T-helper 2 cell treated with Interferon-gamma antibody and Interleukin-4, amounts not matched to agents 100 ng/mL and 5 ng/mL, for 36 hours (primary cell): ENCODE measurements around the gene KIAA1191. TPM values are rescaled to one million over a fixed set of nuclear protein-coding genes. Genes with fewer than 3 reads are reported as not detected.

Source experiments
- intact Hi-C: fragments of 100-400 bp; cut with micrococcal nuclease; formaldehyde crosslinking; loops from one replicate; pipeline ENCODE4 v1.15.1; 2023
- total RNA-seq: library from RNA; stranded (reverse); gene quantifications from 2 replicates; pipeline ENCODE4 v1.2.3, GENCODE V29; 2022

The KIAA1191 gene
- total RNA-seq, 1 donor from 2014 or later = 50.0 TPM

DNA sequence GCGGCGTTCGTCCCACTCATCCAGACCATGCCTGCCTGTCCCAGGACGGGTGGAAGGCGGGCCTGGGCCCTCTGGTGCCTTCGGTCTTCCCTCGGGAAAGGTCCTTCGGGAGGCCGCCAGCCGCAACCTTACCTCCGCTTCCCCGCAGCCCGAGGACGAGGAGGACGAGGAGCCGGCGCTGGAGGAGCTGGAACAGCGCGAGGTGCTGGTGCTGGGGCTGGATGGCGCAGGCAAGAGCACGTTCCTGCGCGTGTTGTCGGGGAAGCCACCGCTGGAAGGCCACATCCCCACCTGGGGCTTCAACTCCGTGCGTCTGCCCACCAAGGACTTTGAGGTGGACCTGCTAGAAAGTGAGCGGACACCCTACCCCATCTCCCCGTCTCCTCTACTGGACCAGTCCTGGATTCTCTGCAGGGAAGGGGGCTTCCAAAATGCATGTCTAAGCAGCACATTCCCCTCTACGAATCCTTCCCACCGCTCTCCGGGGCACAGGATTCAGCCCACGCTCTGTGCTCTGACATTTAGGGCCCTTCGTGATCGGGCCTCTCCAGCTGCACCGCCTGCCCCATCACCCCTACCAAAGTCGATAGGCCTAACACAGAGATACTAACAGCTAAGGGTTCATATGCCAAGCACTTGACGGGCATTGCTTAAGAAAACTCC is 4.8 kb upstream of the KIAA1191 start:
- intact Hi-C loops = loop anchor here (10.0 kb wide), 1 partner anchor 132 kb away; the partner anchor contains the start of gene SIMC1

DNA sequence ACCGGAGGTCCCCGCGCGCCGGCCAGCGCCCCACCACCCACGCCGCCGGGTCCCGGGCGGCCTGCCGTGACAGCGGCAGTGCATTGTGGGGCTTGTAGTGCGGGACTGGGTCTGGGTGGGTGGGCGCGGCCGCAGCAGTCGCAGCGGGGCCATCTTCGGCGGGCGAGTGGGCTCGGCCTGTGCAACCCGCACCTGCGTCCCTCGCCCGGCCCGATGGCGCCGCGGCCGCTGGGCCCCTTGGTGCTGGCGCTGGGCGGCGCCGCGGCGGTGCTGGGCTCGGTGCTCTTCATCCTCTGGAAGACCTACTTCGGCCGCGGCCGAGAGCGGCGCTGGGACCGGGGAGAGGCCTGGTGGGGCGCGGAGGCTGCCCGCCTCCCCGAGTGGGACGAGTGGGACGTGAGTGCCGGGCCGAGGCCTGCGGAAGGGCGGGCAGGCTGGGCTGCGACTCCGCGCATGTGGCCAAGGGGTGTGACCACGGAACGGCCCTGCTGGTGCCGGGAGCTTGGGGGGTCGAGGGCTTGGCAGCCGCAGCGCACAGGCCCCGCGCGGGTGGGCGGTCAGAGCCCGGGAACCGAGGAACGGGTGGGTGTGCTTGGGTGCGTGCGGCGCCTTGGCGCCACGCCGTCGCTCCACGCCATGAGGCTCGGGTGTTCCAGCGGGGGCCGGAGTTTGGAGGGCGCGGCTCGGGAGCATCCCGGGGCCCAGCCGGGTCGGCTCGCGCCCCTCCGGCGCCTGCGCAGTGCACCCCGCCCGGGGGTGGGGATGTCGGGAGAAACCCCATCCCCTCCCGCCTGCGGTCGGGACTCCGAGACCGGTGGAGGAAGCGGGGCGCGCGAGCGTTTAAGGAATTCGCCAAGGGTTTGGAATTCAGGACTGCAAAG is 4.0 kb upstream of the KIAA1191 start, which contains the start of gene ARL10:
Gene ARL10 (plus strand): TSS at position 137 of the 881 bp plus-strand sequence. CDS start 77 bp downstream, at position 214.
- intact Hi-C loops = loop anchor here (1.0 to 10.0 kb wide), 2 partner anchors 24 to 131 kb away; partner anchors contain the start of gene SIMC1

DNA sequence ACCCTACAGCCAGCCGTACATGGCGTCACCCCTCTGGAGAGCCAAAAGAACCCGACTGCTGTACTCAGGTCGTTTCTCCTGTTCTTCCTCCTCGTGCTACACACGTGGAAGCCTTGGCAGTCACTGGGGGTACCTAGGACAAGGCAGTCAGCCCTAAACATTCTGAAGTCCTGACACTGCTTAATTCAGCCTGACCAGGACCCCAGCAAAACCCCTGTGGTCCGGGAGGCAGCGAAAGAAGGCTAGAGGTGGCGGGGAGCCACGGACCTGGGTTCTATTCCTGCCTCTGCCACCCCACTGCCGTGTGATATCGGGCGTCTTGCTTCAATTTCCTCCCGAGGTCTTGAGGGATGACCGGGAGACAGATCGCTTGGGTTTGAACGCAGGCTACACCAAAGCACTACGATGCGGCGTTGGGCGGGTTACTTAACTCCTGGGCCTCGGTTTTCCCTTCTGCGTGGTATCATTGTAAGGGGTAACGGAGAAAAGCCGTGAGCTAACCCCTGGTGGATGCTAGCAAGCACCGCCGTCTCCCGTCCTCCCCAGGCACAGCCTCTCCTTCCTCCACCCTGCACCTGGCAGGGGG is 3.3 kb upstream of the KIAA1191 start:
- intact Hi-C loops = loop anchor here (1.0 to 10.0 kb wide), 3 partner anchors 24 to 130 kb away; partner anchors contain the start of genes FAF2 and SIMC1

DNA sequence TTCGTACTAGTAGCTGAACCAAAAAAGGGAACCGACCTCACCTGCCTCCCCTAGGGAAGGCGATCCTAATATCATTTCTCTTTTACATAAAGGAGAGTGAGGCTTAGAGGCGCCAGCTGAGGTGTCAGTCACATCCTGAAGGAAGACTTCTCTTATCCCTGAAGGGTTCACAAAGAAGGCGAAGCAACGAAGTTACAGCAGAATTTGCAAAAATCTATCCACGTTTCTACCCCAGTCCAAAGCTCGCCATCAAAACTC is 598 bp upstream of the KIAA1191 start:
- intact Hi-C loops = loop anchor here (5.0 to 10.0 kb wide), 2 partner anchors 85 to 127 kb away; partner anchors contain the start of genes FAF2 and SIMC1

DNA sequence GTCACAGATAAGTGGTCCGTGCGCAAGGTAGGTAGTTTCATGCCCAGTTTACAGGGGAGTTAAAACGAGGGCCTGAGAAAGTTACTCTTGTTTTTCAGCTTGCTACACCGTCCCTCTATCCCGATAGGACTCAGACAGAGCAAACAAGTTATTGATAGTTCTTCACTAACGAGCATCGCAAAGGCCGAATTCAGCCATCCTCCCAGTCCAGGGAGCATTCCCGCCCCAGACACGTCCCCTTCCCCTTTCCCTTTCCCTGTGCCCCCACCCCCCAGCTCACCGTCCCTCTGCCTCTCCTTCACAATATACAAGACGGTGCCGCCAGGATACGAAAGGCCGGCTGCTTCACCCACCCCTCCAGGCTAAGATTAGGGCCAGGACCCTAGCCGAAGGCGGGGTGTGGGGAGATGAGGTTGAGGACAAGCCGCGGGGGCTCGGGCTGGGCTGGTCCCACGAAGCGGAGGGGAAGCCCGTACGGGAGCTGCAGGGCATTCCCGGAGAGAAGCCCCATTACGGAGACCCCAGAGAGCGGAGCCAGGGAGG is 599 bp downstream of the KIAA1191 start:
- intact Hi-C loops = loop anchor here (1.0 to 10.0 kb wide), 5 partner anchors 27 to 182 kb away; partner anchors contain the start of genes FAF2, HIGD2A, NOP16 and RNF44

DNA sequence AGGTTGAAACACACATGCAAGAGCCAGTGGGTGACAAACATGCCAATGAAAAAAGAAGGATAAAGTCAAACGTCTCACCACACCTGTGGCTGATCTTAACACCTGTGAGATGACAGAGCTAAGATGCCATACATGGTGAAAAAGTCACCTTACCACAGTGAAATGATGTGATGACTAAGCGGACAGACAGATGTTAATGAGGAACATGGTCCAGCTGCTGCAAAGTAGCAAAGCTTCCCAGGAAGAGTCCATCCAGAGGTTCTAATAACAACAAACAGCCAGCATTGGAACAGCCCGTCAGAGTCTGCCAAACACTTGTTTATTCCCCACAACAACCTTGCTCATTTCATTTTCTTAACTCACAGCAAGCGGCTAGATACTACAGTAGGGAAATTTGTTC is 1.9 kb downstream of the KIAA1191 start:
- intact Hi-C loops = loop anchor here (2.0 to 10.0 kb wide), 3 partner anchors 88 to 183 kb away; partner anchors contain the start of genes FAF2 and SIMC1

DNA sequence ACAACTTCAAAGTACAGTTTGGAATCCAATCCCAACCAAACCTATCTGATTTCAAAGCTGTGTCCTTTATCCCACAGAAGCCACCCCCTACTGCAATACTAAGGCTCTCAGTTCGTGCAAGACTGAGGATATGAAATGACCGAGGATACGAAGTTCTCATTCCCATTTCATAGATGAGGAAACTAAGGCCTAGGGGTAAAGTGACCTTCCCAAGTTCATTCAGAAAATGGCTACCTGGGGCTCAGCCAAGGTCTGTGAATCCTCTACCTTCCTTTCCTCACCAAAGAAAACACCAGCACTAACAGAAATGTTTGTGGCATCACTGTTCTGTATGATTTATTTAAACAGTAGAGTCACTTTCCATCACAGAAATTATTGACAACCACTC is 5.4 kb downstream of the KIAA1191 start:
- intact Hi-C loops = no loop called here

DNA sequence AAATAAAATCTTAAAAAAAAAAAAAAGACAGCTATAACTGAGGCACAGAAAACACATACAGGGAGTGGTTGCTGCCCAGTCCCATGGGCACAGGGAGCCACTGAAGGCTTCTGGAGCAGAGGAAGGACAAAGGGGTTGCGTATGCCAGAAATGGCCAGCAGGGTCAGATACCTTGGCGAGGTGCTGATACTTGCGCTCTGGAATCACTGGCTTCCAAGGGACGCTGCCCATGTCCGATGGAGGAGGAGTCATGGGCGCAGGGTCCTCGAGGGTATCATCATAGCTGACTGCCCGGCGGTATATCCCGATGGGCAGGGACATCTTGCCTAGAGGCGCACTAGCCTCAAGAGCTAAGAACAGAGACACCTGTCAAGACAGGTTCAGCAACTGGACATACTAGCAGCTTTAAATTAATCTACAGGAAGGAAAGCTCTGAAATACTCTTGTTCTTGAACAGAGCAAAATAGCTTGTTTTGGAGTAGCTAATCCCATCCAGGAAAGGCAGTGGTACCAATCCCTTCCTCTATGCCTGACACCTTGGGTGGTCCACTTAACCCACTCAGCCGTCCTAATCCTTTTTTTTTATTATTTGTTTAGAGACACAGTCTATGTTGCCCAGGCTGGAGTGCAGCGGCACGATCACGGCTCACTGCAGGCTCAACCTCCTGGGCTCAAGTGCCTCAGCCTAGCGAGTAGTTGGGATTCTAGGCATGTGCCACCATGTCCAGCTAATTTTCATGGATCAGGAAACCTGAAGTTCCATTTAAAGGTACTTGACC is 6.0 kb downstream of the KIAA1191 start:
- intact Hi-C loops = no loop called here

DNA sequence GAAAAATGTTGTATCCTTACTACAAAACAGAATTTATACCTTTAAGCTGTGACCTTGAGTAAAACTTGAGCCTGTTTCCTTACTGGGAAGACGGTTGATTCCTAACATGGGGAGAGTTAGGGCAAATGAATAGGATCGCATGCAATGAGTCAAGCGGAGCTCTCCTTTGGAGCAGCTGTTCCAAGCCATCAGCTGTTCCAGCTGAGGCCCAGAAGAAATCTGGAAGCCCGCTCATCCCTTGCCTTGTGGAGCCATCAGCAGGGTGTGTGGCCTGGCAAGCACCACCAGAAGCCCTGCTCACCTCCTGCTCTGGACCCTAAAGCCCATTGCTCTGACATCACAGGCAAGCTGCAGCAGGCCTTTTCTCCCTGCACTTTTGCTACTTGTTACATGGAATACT is 8.0 kb downstream of the KIAA1191 start:
- intact Hi-C loops = no loop called here

DNA sequence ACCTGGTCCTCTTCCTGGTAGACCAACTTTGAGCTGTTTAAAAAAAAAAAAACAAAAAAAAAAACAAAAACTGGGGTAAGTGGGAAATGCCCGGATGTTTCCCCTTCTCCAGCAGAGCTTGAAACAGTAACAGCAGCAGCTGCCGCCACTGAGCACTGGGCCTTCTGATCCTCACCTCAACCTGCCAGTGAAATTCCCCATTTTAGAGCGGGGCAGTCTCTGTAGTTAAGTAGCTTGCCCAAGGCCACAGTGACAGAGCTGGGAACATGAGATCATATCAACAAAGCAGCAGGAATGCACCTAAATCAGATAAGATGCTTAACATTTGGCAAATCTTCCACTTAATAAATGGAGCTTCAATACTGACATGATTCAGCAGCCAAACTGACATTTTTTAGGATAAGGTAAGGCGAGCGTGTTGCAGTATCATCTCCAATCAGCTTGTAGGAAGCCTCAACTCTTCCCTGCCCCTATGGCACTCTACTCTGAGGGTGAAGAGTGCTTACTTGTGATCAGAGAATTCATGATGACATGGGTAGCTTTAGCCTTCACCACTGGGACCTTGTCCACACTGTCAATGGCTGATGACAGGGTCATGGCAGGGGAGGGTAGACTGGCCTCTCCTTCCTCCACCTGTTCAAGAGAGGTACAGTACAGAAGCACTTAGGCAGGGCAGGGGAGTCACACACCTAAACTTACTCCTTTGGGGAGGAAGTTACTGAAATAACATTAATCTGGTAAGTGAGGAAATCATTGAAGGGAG is 9.3 kb downstream of the KIAA1191 start:
- intact Hi-C loops = no loop called here

DNA sequence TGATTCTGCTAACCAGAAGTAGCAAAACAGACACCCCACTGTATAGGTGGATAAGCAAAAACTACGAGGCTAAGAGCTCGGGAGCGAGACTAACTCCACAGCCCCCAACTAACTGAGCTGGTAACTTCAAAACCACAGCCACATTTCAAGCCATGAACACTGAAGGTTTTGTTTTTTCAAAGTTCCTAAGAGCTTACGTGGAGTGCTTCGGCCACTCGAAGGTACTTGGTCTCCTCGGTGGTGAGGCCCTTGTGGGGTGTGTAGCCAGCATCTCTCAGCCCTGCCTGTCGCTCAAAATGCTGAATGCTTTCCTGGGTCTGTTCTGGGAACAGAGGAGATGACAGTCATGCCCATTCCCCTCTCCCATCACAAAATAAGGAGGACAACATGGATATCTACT is 11.1 kb downstream of the KIAA1191 start:
- intact Hi-C loops = no loop called here

DNA sequence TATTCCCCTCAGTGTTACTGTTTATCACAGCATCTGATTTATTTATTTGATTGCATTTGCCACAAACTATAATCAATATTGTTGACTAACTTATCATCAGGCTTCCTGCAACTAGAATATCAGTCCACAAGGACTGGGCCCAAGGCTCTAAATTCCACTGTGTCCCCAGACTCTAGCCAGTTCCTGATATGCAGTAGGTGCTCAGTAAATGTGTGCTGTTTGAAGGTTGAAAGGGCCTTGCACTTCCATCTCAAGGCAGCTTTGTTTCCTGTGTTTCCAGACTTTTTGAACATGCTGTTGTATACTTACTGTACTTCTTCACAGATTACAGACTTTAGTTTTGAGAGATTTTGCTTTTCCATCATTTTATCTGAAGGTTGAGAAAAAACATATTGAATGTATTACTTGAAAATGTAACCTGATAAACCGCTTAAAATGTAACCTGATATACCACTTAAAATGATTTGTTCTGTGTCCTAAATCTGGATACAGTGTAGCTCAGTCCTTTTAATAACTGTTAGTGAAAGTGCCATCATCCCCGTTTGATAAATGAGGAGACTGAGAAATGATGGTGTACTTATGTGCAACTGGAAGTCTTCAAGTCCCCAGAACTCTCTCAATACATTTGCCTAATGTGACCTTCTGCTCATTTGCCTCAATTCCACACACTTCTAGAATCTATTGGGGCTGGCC is 18.7 kb downstream of the KIAA1191 start:
- intact Hi-C loops = no loop called here

DNA sequence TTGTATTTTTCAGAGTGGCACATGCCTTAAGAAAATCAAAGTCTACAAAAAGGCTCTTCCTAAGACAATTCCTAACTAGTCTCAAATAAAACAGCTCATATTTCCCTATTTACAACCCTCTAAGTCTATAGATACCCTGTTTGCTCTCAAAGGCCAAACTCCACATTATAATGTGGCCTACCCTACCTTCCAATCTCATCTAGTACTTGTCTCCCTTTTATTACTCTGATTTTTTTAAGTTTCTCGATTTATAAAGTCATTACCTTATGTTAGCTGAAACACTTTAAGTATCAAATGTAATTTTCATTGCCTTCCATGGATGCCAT is 19.4 kb downstream of the KIAA1191 start:
- intact Hi-C loops = no loop called here

DNA sequence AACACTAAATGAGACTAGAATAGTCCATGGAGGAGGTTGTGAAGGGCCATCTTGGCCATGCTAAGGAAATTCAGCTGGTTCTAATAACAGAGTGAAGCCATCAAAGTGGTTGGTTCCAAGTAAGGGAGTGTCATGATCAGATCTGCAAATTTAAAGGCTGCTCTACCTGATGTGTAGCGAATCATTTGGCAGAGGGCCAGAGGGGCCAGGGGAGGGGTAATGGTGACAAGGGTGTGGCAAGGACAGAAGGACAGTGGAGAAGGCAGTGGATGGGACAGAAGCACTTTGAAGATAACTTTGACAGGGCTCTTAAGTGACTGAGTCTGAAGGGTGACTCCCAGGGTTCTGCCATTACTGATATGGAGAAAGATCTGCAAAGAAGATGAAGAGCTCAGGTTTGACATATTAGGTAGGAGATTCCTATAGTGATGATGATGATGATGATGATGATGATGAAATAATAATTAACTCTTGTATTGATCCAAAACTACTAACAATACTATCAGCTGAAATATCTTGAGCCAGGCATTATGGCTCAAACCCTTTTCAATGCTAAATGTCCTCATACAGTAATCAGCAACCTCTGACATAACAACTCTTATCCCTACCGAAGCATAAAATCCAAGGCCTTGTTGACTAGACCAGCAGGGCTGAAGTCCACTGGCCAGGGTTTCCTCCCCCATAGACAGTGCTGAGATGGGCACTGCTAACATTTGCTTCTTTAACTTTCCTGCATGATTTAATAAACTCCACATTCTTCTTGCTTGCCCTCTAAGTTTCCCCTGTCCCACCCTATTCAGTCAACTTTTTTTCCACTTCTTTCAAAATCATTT is 20.0 kb downstream of the KIAA1191 start:
- intact Hi-C loops = no loop called here

DNA sequence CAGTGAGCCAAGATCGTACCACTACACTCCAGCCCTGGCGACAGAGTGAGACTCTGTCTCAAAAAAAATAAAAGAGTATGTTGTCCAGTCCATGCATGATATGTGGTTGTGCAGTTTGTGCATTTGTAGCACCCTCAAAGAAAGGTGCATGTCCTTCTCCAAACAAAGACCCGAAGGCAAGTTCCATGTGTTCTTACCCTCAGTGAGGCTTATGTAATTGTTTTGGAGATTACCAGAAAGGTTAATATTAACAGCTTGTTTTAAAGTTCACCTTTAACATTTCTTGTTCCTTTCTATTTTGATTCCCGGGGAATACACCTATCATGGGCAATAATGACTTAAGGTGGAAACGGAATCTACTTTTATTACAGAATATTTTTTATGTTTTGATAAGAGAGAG is 22.3 kb downstream of the KIAA1191 start:
- intact Hi-C loops = no loop called here

DNA sequence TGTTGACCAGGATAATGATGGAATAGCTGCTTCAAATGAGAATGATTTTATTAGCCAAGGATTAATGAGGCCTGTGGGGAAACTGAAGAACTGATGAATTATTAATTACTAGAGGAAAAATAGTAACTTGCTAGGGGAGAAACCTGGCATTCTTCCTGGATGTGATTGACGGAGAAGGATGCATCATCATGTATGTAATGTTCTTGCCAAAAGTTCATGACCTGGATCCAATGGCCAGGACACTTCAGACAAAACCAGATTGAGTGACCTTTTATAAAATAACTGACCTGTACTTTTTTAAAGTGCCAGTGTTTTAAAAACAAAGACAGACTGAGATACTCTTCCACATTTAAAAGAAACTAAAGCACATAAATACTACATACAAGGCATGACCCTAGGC is 23.7 kb downstream of the KIAA1191 start:
- intact Hi-C loops = no loop called here

DNA sequence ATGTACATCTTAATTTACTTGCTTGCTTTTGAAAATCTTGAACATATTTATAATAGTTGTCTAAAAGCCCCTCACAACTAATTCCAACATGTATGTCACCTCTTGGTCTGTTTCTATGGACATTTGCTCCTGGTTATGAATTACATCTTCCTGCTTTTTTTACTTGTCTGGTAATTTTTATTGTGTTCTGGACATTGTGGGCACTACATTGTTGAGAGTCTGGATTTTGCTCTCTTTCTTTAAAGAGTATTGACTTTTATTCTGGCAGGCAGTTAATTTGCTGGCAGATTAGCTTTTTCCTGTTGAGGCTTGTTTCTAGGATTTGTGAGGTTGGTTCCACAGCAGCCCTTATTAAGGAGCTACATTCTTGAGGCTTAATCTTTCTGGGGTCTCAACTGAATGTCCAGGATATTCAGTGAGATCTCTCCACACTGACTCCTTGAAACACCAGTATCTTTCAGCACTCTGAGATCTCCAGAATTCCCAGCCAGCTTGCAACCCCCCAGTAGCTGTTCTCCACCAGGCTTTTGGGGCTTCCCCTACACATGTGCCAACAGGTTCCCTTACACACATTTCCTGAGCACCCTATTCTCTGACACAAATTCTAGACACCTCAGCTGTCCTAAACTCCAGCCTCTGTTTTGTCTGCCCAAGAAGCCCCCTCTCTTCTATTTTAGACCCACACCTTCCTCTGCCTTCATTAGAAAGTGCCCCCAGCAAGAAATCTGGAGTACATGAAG is 27.4 kb downstream of the KIAA1191 start:
- intact Hi-C loops = no loop called here

DNA sequence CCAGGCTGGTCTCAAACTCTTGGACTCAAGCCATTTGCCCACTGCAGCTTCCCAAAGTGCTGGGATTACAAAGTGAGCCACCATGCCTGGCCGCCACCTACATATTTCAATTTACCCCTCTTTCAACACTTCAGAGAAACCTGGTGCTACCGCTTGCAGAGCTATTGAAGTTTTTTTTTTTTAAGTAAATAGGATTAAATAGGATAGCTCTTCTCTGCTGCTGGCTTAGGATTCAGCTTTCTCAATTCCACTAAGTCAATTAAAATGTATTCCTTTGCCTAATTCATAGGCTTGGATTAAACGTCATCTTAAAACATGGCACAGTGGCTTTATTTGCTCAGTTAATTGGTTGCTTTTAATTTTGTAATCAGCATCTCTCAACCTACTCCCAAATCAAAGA is 41.0 kb downstream of the KIAA1191 start:
- intact Hi-C loops = no loop called here
